NCI-H2029 treated with DMSO at 0.1 percent for 48 hours (cell line): ENCODE data around the gene TMC6.
"Not testable (repeated sequence)": the region's sequence is repeated elsewhere in the genome, so short reads cannot be mapped to it uniquely, and the experiment has no call there.

ENCODE experiments used
- DNase-seq: peaks from one replicate; lab custom pipeline; 2025; lab: John Stamatoyannopoulos, UW

Gene TMC6

GRCh38 chr17:78075545-78075944 is 53.0 kb downstream of the TMC6 start:
- DNase-seq: no peak

- no peak for DNase-seq
These were observed 53.5 kb downstream of the TMC6 start for GRCh38 chr17:78075011-78075410.

GRCh38 chr17:78072961-78073360 is 55.6 kb downstream of the TMC6 start:
- no peak for DNase-seq

GRCh38 chr17:78069695-78070094 is 58.9 kb downstream of the TMC6 start:
- no peak for DNase-seq

- not testable (repeated sequence) for DNase-seq
These were observed 61.6 kb downstream of the TMC6 start for GRCh38 chr17:78066976-78067375.

- no peak for DNase-seq
These were observed 63.8 kb downstream of the TMC6 start for GRCh38 chr17:78064708-78065107.

- DNase-seq: no peak
These were observed 65.1 kb downstream of the TMC6 start for GRCh38 chr17:78063489-78063888.

GRCh38 chr17:78062596-78062995 is 66.0 kb downstream of the TMC6 start:
- no peak for DNase-seq
